Measurements from ENCODE around the gene LYZL2. TPM values are rescaled to one million over a fixed set of nuclear protein-coding genes. Genes with fewer than 3 reads are reported as not detected.
"Not testable (repeated sequence)": the region's sequence is repeated elsewhere in the genome, so short reads cannot be mapped to it uniquely, and the experiment has no call there.

Gene LYZL2
- total RNA-seq, 1 donor from 2014 or later = not detected

DNA sequence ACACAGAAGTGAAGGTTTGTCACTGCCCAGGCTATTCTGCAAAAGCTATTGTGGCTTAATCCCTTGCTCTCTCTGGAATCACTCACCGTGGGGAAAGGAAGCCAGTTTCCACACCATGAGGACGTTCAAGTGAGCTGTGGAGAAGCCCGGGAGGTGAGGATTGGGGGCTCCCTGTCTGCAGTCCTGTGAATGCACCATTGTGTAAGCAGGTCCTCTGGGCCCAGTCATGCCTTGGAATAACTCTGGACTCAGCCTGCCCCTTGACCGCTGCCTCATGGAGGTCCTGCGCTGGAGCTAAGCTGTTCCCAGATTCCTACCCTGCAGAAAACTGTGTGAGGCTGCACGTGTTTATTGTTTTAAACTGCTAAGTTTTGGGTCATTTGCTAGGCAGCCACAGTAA lies 33.5 kb downstream of the LYZL2 start:
- no peak for DNase-seq
- H3K27me3 ChIP-seq (ENCODE audit: low read depth) = no peaks in the 10 kb centered on the region
- H3K4me3 ChIP-seq = no peak overlapping the region
- H3K36me3 ChIP-seq = no peaks in the 10 kb centered on the region
- ATAC-seq = no peak
- intact Hi-C loops (cut with DNase I) = no loop called here
- no peak overlapping the region for H3K27ac ChIP-seq
- TF ChIP-seq, protein P1, sequence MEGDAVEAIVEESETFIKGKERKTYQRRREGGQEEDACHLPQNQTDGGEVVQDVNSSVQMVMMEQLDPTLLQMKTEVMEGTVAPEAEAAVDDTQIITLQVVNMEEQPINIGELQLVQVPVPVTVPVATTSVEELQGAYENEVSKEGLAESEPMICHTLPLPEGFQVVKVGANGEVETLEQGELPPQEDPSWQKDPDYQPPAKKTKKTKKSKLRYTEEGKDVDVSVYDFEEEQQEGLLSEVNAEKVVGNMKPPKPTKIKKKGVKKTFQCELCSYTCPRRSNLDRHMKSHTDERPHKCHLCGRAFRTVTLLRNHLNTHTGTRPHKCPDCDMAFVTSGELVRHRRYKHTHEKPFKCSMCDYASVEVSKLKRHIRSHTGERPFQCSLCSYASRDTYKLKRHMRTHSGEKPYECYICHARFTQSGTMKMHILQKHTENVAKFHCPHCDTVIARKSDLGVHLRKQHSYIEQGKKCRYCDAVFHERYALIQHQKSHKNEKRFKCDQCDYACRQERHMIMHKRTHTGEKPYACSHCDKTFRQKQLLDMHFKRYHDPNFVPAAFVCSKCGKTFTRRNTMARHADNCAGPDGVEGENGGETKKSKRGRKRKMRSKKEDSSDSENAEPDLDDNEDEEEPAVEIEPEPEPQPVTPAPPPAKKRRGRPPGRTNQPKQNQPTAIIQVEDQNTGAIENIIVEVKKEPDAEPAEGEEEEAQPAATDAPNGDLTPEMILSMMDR (IDR thresholded peaks at IDR 0.05) = no peak
- no peaks in the 10 kb centered on the region for H3K4me1 ChIP-seq
- no peaks in the 10 kb centered on the region for H3K9me3 ChIP-seq

DNA sequence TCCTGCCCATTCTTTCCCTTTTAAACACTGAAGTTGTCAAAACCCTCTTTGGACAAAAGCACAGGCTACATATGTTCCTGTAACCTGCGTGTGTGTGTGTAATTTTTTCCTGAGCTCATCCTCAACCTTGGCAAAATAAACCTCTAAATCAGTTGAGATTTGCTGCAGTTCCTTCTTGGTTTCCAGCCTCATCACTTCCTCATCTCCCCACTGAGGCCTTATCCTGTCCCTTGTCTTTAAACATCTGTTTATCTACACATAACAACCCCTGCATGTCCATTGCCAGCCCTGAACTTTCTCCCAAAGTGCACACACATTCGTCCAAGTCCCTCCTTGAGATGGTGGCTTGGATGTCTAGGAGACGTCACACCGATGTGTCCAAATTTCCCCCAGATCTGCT lies 35.5 kb downstream of the LYZL2 start:
- H3K4me3 ChIP-seq = no peak overlapping the region
- H3K36me3 ChIP-seq = no peaks in the 10 kb centered on the region
- ATAC-seq = no peak
- peaks cover 6% of the 10 kb centered on the region for H3K4me1 ChIP-seq
- intact Hi-C loops (cut with DNase I) = no loop called here
- H3K27me3 ChIP-seq (ENCODE audit: low read depth) = no peaks in the 10 kb centered on the region
- TF ChIP-seq, protein P1 (IDR thresholded peaks at IDR 0.05) = no peak
- no peak overlapping the region for H3K27ac ChIP-seq
- H3K9me3 ChIP-seq = no peaks in the 10 kb centered on the region
- DNase-seq = no peak

DNA sequence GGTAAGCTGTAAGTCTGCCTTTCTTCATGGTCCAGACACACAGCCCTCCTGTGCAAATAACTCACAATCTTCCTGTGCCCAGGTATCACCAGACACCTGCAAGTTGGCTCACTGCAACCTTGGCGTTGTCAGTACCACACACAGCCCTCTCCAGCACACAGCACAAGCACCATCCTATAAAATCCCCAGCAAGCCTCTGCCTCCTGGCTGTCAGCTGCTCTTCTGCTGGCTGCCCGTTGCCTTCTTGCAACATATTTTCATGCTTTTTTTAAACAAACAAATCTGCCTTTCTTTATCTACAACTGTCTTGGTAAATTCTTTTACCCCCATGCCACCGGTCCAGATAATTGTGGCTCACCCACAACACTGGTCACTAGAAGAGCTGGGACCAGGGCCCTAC lies 36.8 kb downstream of the LYZL2 start:
- intact Hi-C loops (cut with DNase I); H3K4me1 ChIP-seq; H3K4me3 ChIP-seq; H3K9me3 ChIP-seq; H3K27ac ChIP-seq; H3K36me3 ChIP-seq; DNase-seq; H3K27me3 ChIP-seq (ENCODE audit: low read depth); ATAC-seq: not testable (repeated sequence)

- intact Hi-C loops (cut with DNase I) = no loop called here
- H3K4me1 ChIP-seq = peaks cover 17% of the 10 kb centered on the region
- TF ChIP-seq, protein P1 (IDR thresholded peaks at IDR 0.05) = peak; percentile 87
- no peaks in the 10 kb centered on the region for H3K9me3 ChIP-seq
- H3K27ac ChIP-seq = no peak overlapping the region
- ATAC-seq (peak; percentile 71 to 76), DNase-seq (no peak)
- no peak overlapping the region for H3K4me3 ChIP-seq
- H3K36me3 ChIP-seq = no peaks in the 10 kb centered on the region
- no peaks in the 10 kb centered on the region for H3K27me3 ChIP-seq (ENCODE audit: low read depth)
Measured at GRCh38 chr10:30591249-30591670, 38.3 kb downstream of the LYZL2 start.

- H3K36me3 ChIP-seq = no peaks in the 10 kb centered on the region
- no peaks in the 10 kb centered on the region for H3K9me3 ChIP-seq
- H3K4me1 ChIP-seq = peaks cover 18% of the 10 kb centered on the region
- intact Hi-C loops (cut with DNase I) = no loop called here
- TF ChIP-seq, protein P1 (IDR thresholded peaks at IDR 0.05) = no peak
- no peak overlapping the region for H3K27ac ChIP-seq
- no peak overlapping the region for H3K4me3 ChIP-seq
- DNase-seq = peak; percentile 62
- H3K27me3 ChIP-seq (ENCODE audit: low read depth) = no peaks in the 10 kb centered on the region
- peak in 1 of 2 donors; percentile 6 for ATAC-seq
Measured at GRCh38 chr10:30589441-30589840, 40.1 kb downstream of the LYZL2 start.

DNA sequence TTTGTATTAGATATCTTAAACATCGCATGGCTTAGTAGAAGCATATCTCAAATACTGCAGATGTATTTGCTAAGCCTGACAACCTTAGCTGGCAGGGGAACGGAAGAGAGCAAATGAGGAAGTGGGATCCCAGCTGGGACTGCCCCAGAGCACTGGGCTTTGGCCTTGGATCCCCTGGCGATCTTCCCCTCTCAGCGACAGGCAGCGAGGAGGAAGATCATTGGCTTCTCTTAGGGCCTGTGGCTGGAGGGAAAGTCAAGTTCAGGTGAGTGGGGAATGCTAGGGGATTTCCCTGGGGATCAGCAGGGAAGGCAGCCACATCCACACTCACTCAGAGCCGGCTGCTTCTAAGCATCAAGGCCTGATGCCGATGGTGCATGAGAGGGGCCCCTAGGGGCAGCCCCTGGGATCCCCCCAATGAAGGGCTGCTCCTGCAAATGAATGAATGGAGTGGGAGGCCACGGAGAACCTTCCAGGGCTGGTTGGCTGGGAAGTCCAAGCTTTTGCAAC lies 42.0 kb downstream of the LYZL2 start:
- Histone ChIP-seq H3K4me1 (peaks cover 34% of the 10 kb centered on the region), H3K27ac (peak overlapping the region; percentile 34), H3K27me3 (ENCODE audit: low read depth) (no peaks in the 10 kb centered on the region), H3K4me3 (no peak overlapping the region), H3K36me3 (no peaks in the 10 kb centered on the region), H3K9me3 (no peaks in the 10 kb centered on the region)
- ATAC-seq = peak; percentile 60 to 74
- peak; percentile 70 for DNase-seq
- TF ChIP-seq, protein P1 (IDR thresholded peaks at IDR 0.05) = no peak
- intact Hi-C loops (cut with DNase I) = no loop called here
